ENCODE data around the gene HMGN4. TPM values are rescaled to one million over a fixed set of nuclear protein-coding genes. Genes with fewer than 3 reads are reported as not detected.
A peak's percentile ranks its signal among the peaks of the same experiment; 100 is the strongest.

Gene HMGN4
- polyA plus RNA-seq, 1 donor from 2014 or later = 125 TPM

DNA sequence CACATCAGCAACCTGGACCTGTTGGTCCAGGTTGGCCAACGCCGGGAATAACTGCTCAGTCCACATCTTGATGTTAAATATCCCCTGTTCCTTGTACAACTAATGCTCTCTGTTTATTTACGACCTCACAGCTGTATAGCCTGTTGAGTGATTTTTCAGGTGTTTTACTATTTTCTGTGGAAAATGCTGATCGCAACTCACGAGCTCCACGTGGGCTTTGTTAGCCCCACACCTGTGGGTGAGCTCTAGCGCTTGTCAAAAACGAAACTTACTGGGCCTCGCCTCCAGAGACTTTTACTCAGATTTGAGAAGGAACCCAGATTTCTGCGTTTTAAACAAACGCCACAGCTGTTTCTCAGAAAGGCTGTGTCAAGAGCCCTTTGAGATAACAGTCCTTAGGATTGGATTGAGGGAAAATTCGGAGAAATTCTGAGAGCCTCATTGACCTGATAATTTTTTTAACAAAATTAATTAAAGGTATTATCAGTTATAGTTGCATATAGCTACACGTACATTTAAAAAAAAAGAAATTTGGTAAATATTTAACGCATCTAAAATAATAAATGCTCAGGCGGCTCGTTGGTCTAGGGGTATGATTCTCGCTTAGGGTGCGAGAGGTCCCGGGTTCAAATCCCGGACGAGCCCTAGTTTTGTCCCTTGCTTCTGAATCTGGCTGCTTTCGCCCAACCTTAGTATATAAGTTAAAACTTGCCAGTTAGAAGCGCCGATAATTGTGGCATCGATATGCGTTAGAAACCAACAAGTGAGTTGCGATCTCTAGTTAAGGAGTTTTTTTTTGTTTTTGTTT lies 16.7 kb downstream of the HMGN4 start:
- Histone ChIP-seq H3K27ac (ENCODE audit: low read length) (no peak overlapping the region), H3K27me3 (ENCODE audit: insufficient read depth, low read depth, low read length) (no peaks in the 10 kb centered on the region), H3K79me2 (replicated peaks; ENCODE audit: insufficient read depth, low read length) (no peaks in the 10 kb centered on the region), H3K9me2 (ENCODE audit: insufficient read depth, low read length) (no peaks in the 10 kb centered on the region), H3K9me3 (ENCODE audit: low read length) (no peaks in the 10 kb centered on the region), H3K4me2 (ENCODE audit: low read length) (peak overlapping the region; percentile 71), H3K4me3 (ENCODE audit: low read length) (peak overlapping the region; percentile 70), H3K9ac (ENCODE audit: low read length) (peak overlapping the region; percentile 9), H3F3A (ENCODE audit: insufficient read depth, low read length, poor library complexity, severe bottlenecking) (peaks cover 4% of the 10 kb centered on the region), H2AFZ (ENCODE audit: low read depth, low read length) (no peak overlapping the region), H3K36me3 (ENCODE audit: insufficient read depth, low read length) (no peaks in the 10 kb centered on the region), H4K20me1 (ENCODE audit: insufficient read depth) (no peaks in the 10 kb centered on the region)
- TF ChIP-seq MXI1 (conservative IDR thresholded peaks at IDR 0.05; ENCODE audit: poor library complexity, severe bottlenecking) (peak; percentile 33), EZH2 (IDR thresholded peaks at IDR 0.05; ENCODE audit: borderline replicate concordance, insufficient read depth, low read length, poor library complexity, severe bottlenecking) (no peak)

DNA sequence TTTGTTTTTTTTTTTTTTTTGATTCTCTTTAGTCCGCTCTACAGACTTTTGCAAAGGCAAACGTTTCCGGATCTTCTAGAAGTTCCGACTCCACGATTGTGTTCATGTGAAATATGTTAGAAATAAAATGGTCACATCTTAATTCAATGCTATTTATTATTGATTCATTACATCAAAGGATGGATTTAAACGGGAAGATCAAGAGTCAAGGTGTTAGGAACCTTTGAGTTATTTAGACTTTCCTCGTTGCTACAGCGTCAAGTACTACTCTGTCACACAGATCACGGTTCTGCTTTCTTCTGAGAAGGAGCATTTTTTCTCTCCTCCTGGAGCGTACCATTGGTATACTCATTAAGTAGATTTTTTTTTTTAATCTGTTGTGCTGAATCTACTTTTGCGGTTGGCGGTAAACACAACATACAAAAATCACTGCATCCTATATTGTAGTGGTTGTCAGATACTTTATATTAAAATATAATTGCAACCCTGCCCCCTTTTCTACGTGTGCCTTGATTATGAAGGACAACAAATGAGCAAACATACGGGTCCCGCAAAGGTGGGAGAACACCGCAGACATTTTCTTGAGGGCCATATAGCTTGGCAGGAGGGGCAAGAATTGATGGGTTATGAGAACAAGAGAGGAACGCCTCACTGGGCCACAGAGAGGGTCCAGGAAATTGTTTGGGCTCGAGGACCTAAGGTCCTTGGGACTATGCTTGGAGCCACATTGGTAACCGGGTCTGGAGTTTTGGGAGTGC lies 17.5 kb downstream of the HMGN4 start:
- Histone ChIP-seq H3K4me2 (ENCODE audit: low read length) (peak overlapping the region; percentile 11), H3K79me2 (replicated peaks; ENCODE audit: insufficient read depth, low read length) (no peaks in the 10 kb centered on the region), H3K9me3 (ENCODE audit: low read length) (no peaks in the 10 kb centered on the region), H3K27me3 (ENCODE audit: insufficient read depth, low read depth, low read length) (no peaks in the 10 kb centered on the region), H2AFZ (ENCODE audit: low read depth, low read length) (no peak overlapping the region), H4K20me1 (ENCODE audit: insufficient read depth) (no peaks in the 10 kb centered on the region), H3K9me2 (ENCODE audit: insufficient read depth, low read length) (no peaks in the 10 kb centered on the region), H3K27ac (ENCODE audit: low read length) (no peak overlapping the region), H3F3A (ENCODE audit: insufficient read depth, low read length, poor library complexity, severe bottlenecking) (peaks cover 4% of the 10 kb centered on the region), H3K4me3 (ENCODE audit: low read length) (peak overlapping the region; percentile 70), H3K36me3 (ENCODE audit: insufficient read depth, low read length) (no peaks in the 10 kb centered on the region), H3K9ac (ENCODE audit: low read length) (no peak overlapping the region)
- TF ChIP-seq RAD21 (conservative IDR thresholded peaks at IDR 0.05) = no peak
- TF ChIP-seq TAF1 (IDR thresholded peaks at IDR 0.05; ENCODE audit: low read depth) = no peak
- TF ChIP-seq EZH2 (IDR thresholded peaks at IDR 0.05; ENCODE audit: borderline replicate concordance, insufficient read depth, low read length, poor library complexity, severe bottlenecking) = no peak
- no peak for TF ChIP-seq POLR2AphosphoS5 (IDR thresholded peaks at IDR 0.05)
- no peak for TF ChIP-seq MXI1 (conservative IDR thresholded peaks at IDR 0.05; ENCODE audit: poor library complexity, severe bottlenecking)
- TF ChIP-seq, protein P1, sequence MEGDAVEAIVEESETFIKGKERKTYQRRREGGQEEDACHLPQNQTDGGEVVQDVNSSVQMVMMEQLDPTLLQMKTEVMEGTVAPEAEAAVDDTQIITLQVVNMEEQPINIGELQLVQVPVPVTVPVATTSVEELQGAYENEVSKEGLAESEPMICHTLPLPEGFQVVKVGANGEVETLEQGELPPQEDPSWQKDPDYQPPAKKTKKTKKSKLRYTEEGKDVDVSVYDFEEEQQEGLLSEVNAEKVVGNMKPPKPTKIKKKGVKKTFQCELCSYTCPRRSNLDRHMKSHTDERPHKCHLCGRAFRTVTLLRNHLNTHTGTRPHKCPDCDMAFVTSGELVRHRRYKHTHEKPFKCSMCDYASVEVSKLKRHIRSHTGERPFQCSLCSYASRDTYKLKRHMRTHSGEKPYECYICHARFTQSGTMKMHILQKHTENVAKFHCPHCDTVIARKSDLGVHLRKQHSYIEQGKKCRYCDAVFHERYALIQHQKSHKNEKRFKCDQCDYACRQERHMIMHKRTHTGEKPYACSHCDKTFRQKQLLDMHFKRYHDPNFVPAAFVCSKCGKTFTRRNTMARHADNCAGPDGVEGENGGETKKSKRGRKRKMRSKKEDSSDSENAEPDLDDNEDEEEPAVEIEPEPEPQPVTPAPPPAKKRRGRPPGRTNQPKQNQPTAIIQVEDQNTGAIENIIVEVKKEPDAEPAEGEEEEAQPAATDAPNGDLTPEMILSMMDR (IDR thresholded peaks at IDR 0.05; ENCODE audit: poor library complexity, severe bottlenecking) = no peak
- TF ChIP-seq EP300 (conservative IDR thresholded peaks at IDR 0.05; ENCODE audit: poor library complexity, severe bottlenecking) = no peak
- TF ChIP-seq SMC3 (conservative IDR thresholded peaks at IDR 0.05; ENCODE audit: poor library complexity) = no peak
- TF ChIP-seq, protein P2, sequence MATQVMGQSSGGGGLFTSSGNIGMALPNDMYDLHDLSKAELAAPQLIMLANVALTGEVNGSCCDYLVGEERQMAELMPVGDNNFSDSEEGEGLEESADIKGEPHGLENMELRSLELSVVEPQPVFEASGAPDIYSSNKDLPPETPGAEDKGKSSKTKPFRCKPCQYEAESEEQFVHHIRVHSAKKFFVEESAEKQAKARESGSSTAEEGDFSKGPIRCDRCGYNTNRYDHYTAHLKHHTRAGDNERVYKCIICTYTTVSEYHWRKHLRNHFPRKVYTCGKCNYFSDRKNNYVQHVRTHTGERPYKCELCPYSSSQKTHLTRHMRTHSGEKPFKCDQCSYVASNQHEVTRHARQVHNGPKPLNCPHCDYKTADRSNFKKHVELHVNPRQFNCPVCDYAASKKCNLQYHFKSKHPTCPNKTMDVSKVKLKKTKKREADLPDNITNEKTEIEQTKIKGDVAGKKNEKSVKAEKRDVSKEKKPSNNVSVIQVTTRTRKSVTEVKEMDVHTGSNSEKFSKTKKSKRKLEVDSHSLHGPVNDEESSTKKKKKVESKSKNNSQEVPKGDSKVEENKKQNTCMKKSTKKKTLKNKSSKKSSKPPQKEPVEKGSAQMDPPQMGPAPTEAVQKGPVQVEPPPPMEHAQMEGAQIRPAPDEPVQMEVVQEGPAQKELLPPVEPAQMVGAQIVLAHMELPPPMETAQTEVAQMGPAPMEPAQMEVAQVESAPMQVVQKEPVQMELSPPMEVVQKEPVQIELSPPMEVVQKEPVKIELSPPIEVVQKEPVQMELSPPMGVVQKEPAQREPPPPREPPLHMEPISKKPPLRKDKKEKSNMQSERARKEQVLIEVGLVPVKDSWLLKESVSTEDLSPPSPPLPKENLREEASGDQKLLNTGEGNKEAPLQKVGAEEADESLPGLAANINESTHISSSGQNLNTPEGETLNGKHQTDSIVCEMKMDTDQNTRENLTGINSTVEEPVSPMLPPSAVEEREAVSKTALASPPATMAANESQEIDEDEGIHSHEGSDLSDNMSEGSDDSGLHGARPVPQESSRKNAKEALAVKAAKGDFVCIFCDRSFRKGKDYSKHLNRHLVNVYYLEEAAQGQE (IDR thresholded peaks at IDR 0.05; ENCODE audit: borderline replicate concordance) = no peak

Data from neural cell (in vitro differentiated cells).